PC-9 (cell line): Measurements from ENCODE around the gene CFAP73. TPM values are rescaled to one million over a fixed set of nuclear protein-coding genes. Genes with fewer than 3 reads are reported as not detected.
A peak's percentile ranks its signal among the peaks of the same experiment; 100 is the strongest.
"Not testable (repeated sequence)": the region's sequence is repeated elsewhere in the genome, so short reads cannot be mapped to it uniquely, and the experiment has no call there.

Experiments used
- BruUV-seq: library from RNA; stranded (reverse); fragments of 400-500 nt; replicated peaks from 2 replicates; lab custom pipeline; 2021; lab: Mats Ljungman, UMichigan
- CTCF ChIA-PET: fragments of 300-600 bp; sonication (Branson Sonifier 250); formaldehyde crosslinking; loops from one replicate; lab custom pipeline; 2022; ENCODE audit warnings: antibody characterized with exemption; lab: Charles Lee
- POLR2A ChIA-PET: fragments of 300-600 bp; sonication (Branson Sonifier 250); formaldehyde crosslinking; loops from one replicate; lab custom pipeline; 2022; ENCODE audit warnings: antibody characterized with exemption; ENCODE audit not compliant: unreplicated experiment; lab: Charles Lee
- DNase-seq, 2 experiments: peaks; one replicate each; pipeline versions ENCODE4 v3.0.0 to v3.0.0-alpha.2; 2015 to 2022; ENCODE audit warnings: mixed read lengths in 1 of 2
- H2AFZ ChIP-seq: fragments of 200-600 bp; sonication (generic); 2 replicates; pipeline ENCODE4 v1.8.1; 2017; ENCODE audit warnings: antibody characterized with exemption
- H3F3A ChIP-seq: fragments of 200-600 bp; sonication (generic); 2 replicates; pipeline ENCODE4 v1.8.1; 2017; ENCODE audit warnings: antibody characterized with exemption, mild to moderate bottlenecking, low read depth; ENCODE audit not compliant: insufficient read depth
- H3K27ac ChIP-seq: fragments of 200-600 bp; sonication (generic); 2 replicates; pipeline ENCODE4 v1.6.1; 2016; ENCODE audit warnings: mixed run types
- H3K27me3 ChIP-seq: fragments of 200-600 bp; sonication (generic); 2 replicates; pipeline ENCODE4 v1.6.1; 2016; ENCODE audit warnings: low read depth, mixed run types; ENCODE audit not compliant: insufficient read depth
- H3K36me3 ChIP-seq: fragments of 200-600 bp; sonication (generic); 2 replicates; pipeline ENCODE4 v1.6.1; 2016; ENCODE audit warnings: low read depth, mixed run types
- H3K4me1 ChIP-seq: fragments of 200-600 bp; sonication (generic); replicated peaks from 2 replicates; pipeline ENCODE4 v1.6.1; 2016; ENCODE audit warnings: mixed run types; ENCODE audit not compliant: insufficient read depth
- H3K4me2 ChIP-seq: fragments of 200-600 bp; sonication (generic); 2 replicates; pipeline ENCODE4 v1.6.1; 2017; ENCODE audit warnings: mixed run types
- H3K4me3 ChIP-seq: fragments of 200-600 bp; sonication (generic); 2 replicates; pipeline ENCODE4 v1.6.1; 2016; ENCODE audit warnings: mixed run types
- H3K79me2 ChIP-seq: fragments of 200-600 bp; sonication (generic); 2 replicates; pipeline ENCODE4 v1.6.1; 2017; ENCODE audit warnings: low read depth, mixed run types
- H3K9me2 ChIP-seq: fragments of 200-600 bp; sonication (generic); 2 replicates; pipeline ENCODE4 v1.8.1; 2017; ENCODE audit warnings: mild to moderate bottlenecking; ENCODE audit not compliant: insufficient read depth
- H3K9me3 ChIP-seq: fragments of 200-600 bp; sonication (generic); 2 replicates; pipeline ENCODE4 v1.8.1; 2016; ENCODE audit warnings: low read depth; ENCODE audit not compliant: insufficient read depth
- H4K20me1 ChIP-seq: fragments of 200-600 bp; sonication (generic); 2 replicates; pipeline ENCODE4 v1.8.1; 2017; ENCODE audit not compliant: insufficient read depth
- EZH2 ChIP-seq: fragments of 200-600 bp; sonication (generic); IDR thresholded peaks from 2 replicates; pipeline ENCODE4 v1.8.0; 2017; ENCODE audit warnings: antibody characterized with exemption, low read depth
- intact Hi-C: fragments of 100-400 bp; cut with micrococcal nuclease; formaldehyde crosslinking; loops from one replicate; pipeline ENCODE4 v1.10.0; 2022; ENCODE audit not compliant: unreplicated experiment
- total RNA-seq: library from RNA; stranded (reverse); gene quantifications from 2 replicates; pipeline ENCODE4 v1.2.3, GENCODE V29; 2021
- TF ChIP-seq, protein P1 (sequence below): fragments of 200-600 bp; sonication (generic); conservative IDR thresholded peaks from 2 replicates; pipeline ENCODE4 v1.6.1; 2017; ENCODE audit warnings: mixed run types, antibody characterized with exemption, mild to moderate bottlenecking, moderate library complexity

The CFAP73 gene
- total RNA-seq, 1 experiment from 2014 or later, result 1.9 TPM

GRCh38 chr12:113202300-113203075 lies 53.0 kb downstream of the CFAP73 start:
- CTCF ChIA-PET, result no interaction called here
- POLR2A ChIA-PET, result no interaction called here

DNA sequence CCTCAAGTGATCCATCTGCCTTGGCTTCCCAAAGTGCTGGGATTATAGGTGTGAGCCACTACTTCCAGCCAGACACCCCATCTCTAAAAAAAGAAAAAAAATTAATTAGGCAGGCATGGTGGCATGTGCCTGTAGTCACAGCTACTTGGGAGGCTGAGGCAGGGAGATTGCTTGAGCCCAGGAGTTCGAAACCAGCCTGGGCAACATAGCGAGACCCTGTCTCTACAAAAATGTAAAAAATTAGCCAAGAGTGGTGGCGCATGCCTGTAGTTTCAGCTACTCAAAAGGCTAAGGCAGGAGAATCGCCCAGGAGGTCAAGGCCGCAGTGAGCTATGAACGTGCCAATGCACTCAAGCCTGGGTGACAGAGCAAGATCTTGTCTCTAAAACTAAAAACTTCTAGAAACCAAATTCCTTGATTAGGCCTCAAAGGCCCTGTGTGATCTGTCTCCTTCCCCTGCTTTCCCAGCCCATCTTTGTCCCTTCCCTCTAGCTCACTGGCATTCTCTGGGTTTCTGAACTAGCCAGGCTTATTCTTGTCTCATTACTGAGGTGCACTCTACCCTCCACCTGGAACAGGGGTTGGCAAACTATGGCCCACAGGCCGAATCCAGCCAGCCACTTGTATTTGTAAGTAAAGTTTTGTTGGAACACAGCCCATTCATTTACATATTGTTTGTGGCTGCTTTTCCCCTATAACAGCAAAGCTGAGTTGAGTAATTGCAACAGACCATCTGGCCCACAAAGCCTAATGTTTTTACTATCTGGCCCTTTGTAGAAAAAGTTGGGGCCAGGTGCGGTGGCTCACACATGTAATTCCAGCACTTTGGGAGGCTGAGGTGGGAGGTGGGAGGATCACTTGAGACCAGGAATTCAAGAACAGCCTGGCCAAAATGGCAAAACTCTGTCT lies 54.6 kb downstream of the CFAP73 start:
- peaks cover 16% of the 10 kb centered on the region; the same call in 1 of the 2 replicates for H3F3A ChIP-seq
- no peaks in the 10 kb centered on the region for H4K20me1 ChIP-seq
- POLR2A ChIA-PET, result interaction anchor here (0.6 kb wide), 2 partner anchors 70 to 131 kb away, joined by 4 to 6 read pairs; partner anchors contain the start of gene SLC8B1
- H3K27ac ChIP-seq, result 0 out of 2 replicates have a peak overlapping the region, but pooled peaks have one; percentile 14
- H3K9me2 ChIP-seq, result no peaks in the 10 kb centered on the region
- no peak overlapping the region for H3K4me3 ChIP-seq
- no peaks in the 10 kb centered on the region for H3K27me3 ChIP-seq
- intact Hi-C loops, result no loop called here
- no peaks in the 10 kb centered on the region for H3K9me3 ChIP-seq
- CTCF ChIA-PET, result no interaction called here
- no TSS peak for BruUV-seq
- no peak overlapping the region for H2AFZ ChIP-seq
- H3K4me2 ChIP-seq, result no peak overlapping the region
- H3K36me3 ChIP-seq, result no peaks in the 10 kb centered on the region
- no peak for DNase-seq
- H3K79me2 ChIP-seq, result no peaks in the 10 kb centered on the region
- TF ChIP-seq, protein P1, sequence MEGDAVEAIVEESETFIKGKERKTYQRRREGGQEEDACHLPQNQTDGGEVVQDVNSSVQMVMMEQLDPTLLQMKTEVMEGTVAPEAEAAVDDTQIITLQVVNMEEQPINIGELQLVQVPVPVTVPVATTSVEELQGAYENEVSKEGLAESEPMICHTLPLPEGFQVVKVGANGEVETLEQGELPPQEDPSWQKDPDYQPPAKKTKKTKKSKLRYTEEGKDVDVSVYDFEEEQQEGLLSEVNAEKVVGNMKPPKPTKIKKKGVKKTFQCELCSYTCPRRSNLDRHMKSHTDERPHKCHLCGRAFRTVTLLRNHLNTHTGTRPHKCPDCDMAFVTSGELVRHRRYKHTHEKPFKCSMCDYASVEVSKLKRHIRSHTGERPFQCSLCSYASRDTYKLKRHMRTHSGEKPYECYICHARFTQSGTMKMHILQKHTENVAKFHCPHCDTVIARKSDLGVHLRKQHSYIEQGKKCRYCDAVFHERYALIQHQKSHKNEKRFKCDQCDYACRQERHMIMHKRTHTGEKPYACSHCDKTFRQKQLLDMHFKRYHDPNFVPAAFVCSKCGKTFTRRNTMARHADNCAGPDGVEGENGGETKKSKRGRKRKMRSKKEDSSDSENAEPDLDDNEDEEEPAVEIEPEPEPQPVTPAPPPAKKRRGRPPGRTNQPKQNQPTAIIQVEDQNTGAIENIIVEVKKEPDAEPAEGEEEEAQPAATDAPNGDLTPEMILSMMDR, result no peak
- no peak for TF ChIP-seq EZH2
- H3K4me1 ChIP-seq, result peaks cover 12% of the 10 kb centered on the region

More at GRCh38 chr12:113202300-113203075, 53.0 kb downstream of the CFAP73 start:
- no peak for DNase-seq
- H3K79me2 ChIP-seq, result no peaks in the 10 kb centered on the region
- H3K4me3 ChIP-seq, result no peak overlapping the region
- no TSS peak for BruUV-seq
- H3K4me1 ChIP-seq, result peaks cover 12% of the 10 kb centered on the region
- no peak overlapping the region for H3K27ac ChIP-seq
- H3K36me3 ChIP-seq, result no peaks in the 10 kb centered on the region
- intact Hi-C loops, result no loop called here
- H3K27me3 ChIP-seq, result no peaks in the 10 kb centered on the region
- H4K20me1 ChIP-seq, result no peaks in the 10 kb centered on the region
- H3K4me2 ChIP-seq, result no peak overlapping the region
- peaks cover 17% of the 10 kb centered on the region; the same call in 1 of the 2 replicates for H3F3A ChIP-seq
- no peaks in the 10 kb centered on the region for H3K9me3 ChIP-seq
- no peaks in the 10 kb centered on the region for H3K9me2 ChIP-seq
- H2AFZ ChIP-seq, result no peak overlapping the region
- no peak for TF ChIP-seq EZH2

GRCh38 chr12:113204804-113205203 lies 55.3 kb downstream of the CFAP73 start:
- Histone ChIP-seq H3F3A (peaks cover 16% of the 10 kb centered on the region; the same call in 1 of the 2 replicates), H3K79me2 (no peaks in the 10 kb centered on the region), H3K27ac (peak overlapping the region; percentile 21), H3K36me3 (no peaks in the 10 kb centered on the region), H3K9me3 (no peaks in the 10 kb centered on the region), H3K4me1 (peaks cover 12% of the 10 kb centered on the region), H3K9me2 (no peaks in the 10 kb centered on the region), H3K4me3 (no peak overlapping the region), H3K4me2 (no peak overlapping the region), H3K27me3 (no peaks in the 10 kb centered on the region), H2AFZ (no peak overlapping the region), H4K20me1 (no peaks in the 10 kb centered on the region)
- peak in 1 of 2 experiments; percentile 59 for DNase-seq
- intact Hi-C loops, result no loop called here
- no TSS peak for BruUV-seq
- ChIA-PET POLR2A (interaction anchor here (0.6 kb wide), 3 partner anchors 9 to 130 kb away, joined by 4 to 7 read pairs (median 6); partner anchors contain the start of gene SLC8B1), CTCF (interaction anchor here (0.6 kb wide), 1 partner anchor 17 kb away, joined by 4 read pairs; no protein-coding TSS in a partner anchor)
- TF ChIP-seq, protein P1, result no peak
- TF ChIP-seq EZH2, result no peak

DNA sequence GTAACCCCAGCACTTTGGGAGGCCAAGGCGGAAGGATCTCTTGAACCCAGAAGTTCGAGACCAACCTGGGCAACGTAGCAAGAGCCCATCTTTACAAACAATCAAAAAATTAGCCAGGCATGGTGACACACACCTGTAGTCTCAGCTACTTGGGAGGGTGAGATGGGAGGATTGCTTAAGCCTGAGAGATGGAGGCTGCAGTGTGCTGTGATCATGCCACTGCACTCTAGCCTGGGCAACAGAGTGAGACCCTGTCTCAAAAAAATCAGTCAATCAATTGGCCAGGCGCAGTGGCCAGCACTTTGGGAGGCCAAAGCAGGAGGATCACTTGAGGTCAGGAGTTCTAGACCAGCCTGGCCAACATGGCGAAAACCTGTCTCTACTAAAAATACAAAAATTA lies 57.3 kb downstream of the CFAP73 start:
- H3K27me3 ChIP-seq, H3K9me3 ChIP-seq: not testable (repeated sequence)
- BruUV-seq, result TSS peak; percentile 83

More for the DNA sequence above, 57.3 kb downstream of the CFAP73 start:
- H4K20me1 ChIP-seq, H3K9me2 ChIP-seq, DNase-seq, H3K4me3 ChIP-seq, CTCF ChIA-PET, H3K79me2 ChIP-seq, intact Hi-C loops, H3K27ac ChIP-seq, H3K4me2 ChIP-seq, H3K36me3 ChIP-seq, H2AFZ ChIP-seq, POLR2A ChIA-PET: not testable (repeated sequence)
- H3K4me1 ChIP-seq, result peaks cover 12% of the 10 kb centered on the region
- peaks cover 16% of the 10 kb centered on the region; the same call in 1 of the 2 replicates for H3F3A ChIP-seq
